Karpas-422 (cell line): ENCODE measurements around the gene KIAA1958. TPM values are rescaled to one million over a fixed set of nuclear protein-coding genes. Genes with fewer than 3 reads are reported as not detected.
A peak's percentile ranks its signal among the peaks of the same experiment; 100 is the strongest.

ENCODE experiments used
- DNase-seq: peaks from one replicate; pipeline ENCODE4 v3.0.0-alpha.2; 2015
- H2AFZ ChIP-seq: fragments of 200-600 bp; sonication (generic); 2 replicates; pipeline ENCODE4 v1.6.1; 2014; ENCODE audit warnings: antibody characterized with exemption, low read length, mixed read lengths
- H3K27ac ChIP-seq: fragments of 200-600 bp; sonication (generic); 2 replicates; pipeline ENCODE4 v1.5.1; 2014; ENCODE audit warnings: mild to moderate bottlenecking, low read length, moderate library complexity
- H3K27me3 ChIP-seq: fragments of 200-600 bp; sonication (generic); 2 replicates; pipeline ENCODE4 v1.6.1; 2014; ENCODE audit warnings: low read length, mixed read lengths
- H3K36me3 ChIP-seq: fragments of 200-600 bp; sonication (generic); 2 replicates; pipeline ENCODE4 v1.6.1; 2014; ENCODE audit warnings: low read length, mixed read lengths; ENCODE audit not compliant: insufficient read depth
- H3K4me1 ChIP-seq: fragments of 200-600 bp; sonication (generic); 2 replicates; pipeline ENCODE4 v1.6.1; 2014; ENCODE audit warnings: mild to moderate bottlenecking, low read length, mixed read lengths
- H3K4me2 ChIP-seq: fragments of 200-600 bp; sonication (generic); 2 replicates; pipeline ENCODE4 v1.6.1; 2014; ENCODE audit warnings: low read length, low read depth, mild to moderate bottlenecking; ENCODE audit not compliant: poor library complexity, severe bottlenecking
- H3K4me3 ChIP-seq: fragments of 200-600 bp; sonication (generic); 2 replicates; pipeline ENCODE4 v1.5.1; 2014; ENCODE audit warnings: mild to moderate bottlenecking, antibody characterized with exemption, low read length, mixed read lengths
- H3K79me2 ChIP-seq: fragments of 200-600 bp; sonication (generic); 2 replicates; pipeline ENCODE4 v1.6.1; 2014; ENCODE audit warnings: mild to moderate bottlenecking, low read length, mixed read lengths
- H3K9ac ChIP-seq: fragments of 200-600 bp; sonication (generic); 2 replicates; pipeline ENCODE4 v1.6.0; 2014; ENCODE audit warnings: low read length
- H3K9me2 ChIP-seq: fragments of 200-600 bp; sonication (generic), shearing (Covaris generic); replicated peaks from 2 replicates; pipeline ENCODE4 v1.6.0; 2014; ENCODE audit warnings: mild to moderate bottlenecking, low read length, moderate library complexity; ENCODE audit not compliant: insufficient read depth
- H3K9me3 ChIP-seq: fragments of 300-700, 200-600 bp; sonication (generic); 2 replicates; pipeline ENCODE4 v1.6.1; 2014; ENCODE audit warnings: low read length, mixed read lengths
- H4K20me1 ChIP-seq: fragments of 200-600 bp; sonication (generic); 2 replicates; pipeline ENCODE4 v1.6.1; 2014; ENCODE audit warnings: mild to moderate bottlenecking, antibody characterized with exemption, low read length, low read depth; ENCODE audit not compliant: insufficient read depth
- total RNA-seq: library from RNA; depleted of rRNA; stranded (reverse); fragments of >200 nt; shearing (Covaris generic); gene quantifications from 2 replicates; pipeline ENCODE4 v1.2.3, GENCODE V29; 2014; ENCODE audit warnings: low replicate concordance

The KIAA1958 gene
- total RNA-seq, 1 experiment from 2014 or later: 44.7 TPM

- Histone ChIP-seq H3K79me2 (peaks cover 96% of the 10 kb centered on the region), H3K36me3 (no peaks in the 10 kb centered on the region), H3K4me2 (no peak overlapping the region), H2AFZ (no peak overlapping the region), H3K9me3 (no peaks in the 10 kb centered on the region), H3K9ac (no peak overlapping the region), H3K9me2 (no peaks in the 10 kb centered on the region), H3K27ac (no peak overlapping the region), H3K4me1 (peaks cover 20% of the 10 kb centered on the region), H3K4me3 (no peak overlapping the region), H3K27me3 (no peaks in the 10 kb centered on the region), H4K20me1 (no peaks in the 10 kb centered on the region)
- no peak for DNase-seq
These were observed 34.0 kb downstream of the KIAA1958 start for GRCh38 chr9:112520656-112521055.

GRCh38 chr9:112526973-112527372, 40.3 kb downstream of the KIAA1958 start:
- Histone ChIP-seq H3K79me2 (peaks cover 99% of the 10 kb centered on the region), H2AFZ (no peak overlapping the region), H3K4me3 (no peak overlapping the region), H3K4me2 (no peak overlapping the region), H3K4me1 (peaks cover 27% of the 10 kb centered on the region), H3K9me2 (no peaks in the 10 kb centered on the region), H4K20me1 (no peaks in the 10 kb centered on the region), H3K9ac (no peak overlapping the region), H3K36me3 (no peaks in the 10 kb centered on the region), H3K27ac (no peak overlapping the region), H3K9me3 (no peaks in the 10 kb centered on the region), H3K27me3 (no peaks in the 10 kb centered on the region)
- DNase-seq: no peak

- no peak overlapping the region for H2AFZ ChIP-seq
- H3K79me2 ChIP-seq: peaks cover 99% of the 10 kb centered on the region
- DNase-seq: peak; percentile 55
- H3K36me3 ChIP-seq: no peaks in the 10 kb centered on the region
- peaks cover 27% of the 10 kb centered on the region for H3K4me1 ChIP-seq
- no peak overlapping the region for H3K4me2 ChIP-seq
- no peak overlapping the region for H3K4me3 ChIP-seq
- no peak overlapping the region for H3K27ac ChIP-seq
- no peak overlapping the region for H3K9ac ChIP-seq
- no peaks in the 10 kb centered on the region for H3K27me3 ChIP-seq
- H4K20me1 ChIP-seq: no peaks in the 10 kb centered on the region
- no peaks in the 10 kb centered on the region for H3K9me3 ChIP-seq
- H3K9me2 ChIP-seq: no peaks in the 10 kb centered on the region
These were observed 41.3 kb downstream of the KIAA1958 start for GRCh38 chr9:112527959-112528358.

GRCh38 chr9:112529316-112529715, 42.7 kb downstream of the KIAA1958 start:
- DNase-seq: no peak
- Histone ChIP-seq H2AFZ (no peak overlapping the region), H3K9ac (no peak overlapping the region), H3K4me3 (no peak overlapping the region), H3K9me2 (no peaks in the 10 kb centered on the region), H3K79me2 (peaks cover 99% of the 10 kb centered on the region), H3K36me3 (no peaks in the 10 kb centered on the region), H3K27ac (no peak overlapping the region), H3K27me3 (no peaks in the 10 kb centered on the region), H4K20me1 (no peaks in the 10 kb centered on the region), H3K4me1 (peaks cover 27% of the 10 kb centered on the region), H3K4me2 (no peak overlapping the region), H3K9me3 (no peaks in the 10 kb centered on the region)

GRCh38 chr9:112530751-112531205, 44.2 kb downstream of the KIAA1958 start:
- H3K9ac ChIP-seq: no peak overlapping the region
- no peaks in the 10 kb centered on the region for H3K9me3 ChIP-seq
- H3K79me2 ChIP-seq: peaks cover 99% of the 10 kb centered on the region
- H3K27me3 ChIP-seq: no peaks in the 10 kb centered on the region
- DNase-seq: no peak
- no peaks in the 10 kb centered on the region for H3K36me3 ChIP-seq
- no peaks in the 10 kb centered on the region for H4K20me1 ChIP-seq
- H3K4me3 ChIP-seq: no peak overlapping the region
- no peak overlapping the region for H3K27ac ChIP-seq
- H2AFZ ChIP-seq: no peak overlapping the region
- H3K4me1 ChIP-seq: peaks cover 35% of the 10 kb centered on the region
- no peak overlapping the region for H3K4me2 ChIP-seq
- H3K9me2 ChIP-seq: no peaks in the 10 kb centered on the region

- Histone ChIP-seq H3K9ac (no peak overlapping the region), H3K27ac (no peak overlapping the region), H4K20me1 (no peaks in the 10 kb centered on the region), H3K4me2 (no peak overlapping the region), H3K4me3 (no peak overlapping the region), H3K27me3 (no peaks in the 10 kb centered on the region), H3K36me3 (peaks cover 5% of the 10 kb centered on the region; the same call in 1 of the 2 replicates), H3K9me2 (no peaks in the 10 kb centered on the region), H3K79me2 (peaks cover 99% of the 10 kb centered on the region), H3K4me1 (peaks cover 30% of the 10 kb centered on the region), H3K9me3 (no peaks in the 10 kb centered on the region), H2AFZ (no peak overlapping the region)
- DNase-seq: no peak
These were observed 45.1 kb downstream of the KIAA1958 start for GRCh38 chr9:112531666-112532282.

GRCh38 chr9:112532427-112532826, 45.8 kb downstream of the KIAA1958 start:
- Histone ChIP-seq H3K4me2 (no peak overlapping the region), H3K4me3 (no peak overlapping the region)

GRCh38 chr9:112533660-112534059, 47.0 kb downstream of the KIAA1958 start:
- DNase-seq: no peak
- Histone ChIP-seq H4K20me1 (no peaks in the 10 kb centered on the region), H3K27me3 (no peaks in the 10 kb centered on the region), H3K79me2 (peaks cover 99% of the 10 kb centered on the region), H3K9ac (no peak overlapping the region), H3K36me3 (peaks cover 6% of the 10 kb centered on the region; the same call in 1 of the 2 replicates), H2AFZ (no peak overlapping the region), H3K27ac (no peak overlapping the region), H3K9me2 (no peaks in the 10 kb centered on the region), H3K4me2 (no peak overlapping the region), H3K4me1 (peaks cover 24% of the 10 kb centered on the region), H3K9me3 (no peaks in the 10 kb centered on the region), H3K4me3 (no peak overlapping the region)

More at GRCh38 chr9:112532427-112532826, 45.8 kb downstream of the KIAA1958 start:
- Histone ChIP-seq H3K9me2 (no peaks in the 10 kb centered on the region), H2AFZ (no peak overlapping the region), H3K27ac (no peak overlapping the region), H3K4me1 (peaks cover 25% of the 10 kb centered on the region), H3K36me3 (peaks cover 6% of the 10 kb centered on the region; the same call in 1 of the 2 replicates), H3K9me3 (no peaks in the 10 kb centered on the region), H3K27me3 (no peaks in the 10 kb centered on the region), H3K9ac (no peak overlapping the region), H4K20me1 (no peaks in the 10 kb centered on the region), H3K79me2 (peaks cover 99% of the 10 kb centered on the region)
- no peak for DNase-seq
